Heart left ventricle (tissue), 16 donors: Measurements from ENCODE around the gene SPATS2L. TPM values are rescaled to one million over a fixed set of nuclear protein-coding genes. Genes with fewer than 3 reads are reported as not detected.
A peak's percentile ranks its signal among the peaks of the same experiment; 100 is the strongest.

Experiments
- ATAC-seq, 4 donors: fragments of 200-7000 bp; cut with Tn5 transposase; one replicate each; pipeline ENCODE4 v1.9.1; 2020 to 2022; ENCODE audit warnings: moderate library complexity in 4 of 4, mild to moderate bottlenecking in 3 of 4, moderate number of reproducible peaks in 1 of 4
- DNase-seq, 5 donors: peaks; one replicate each; pipeline ENCODE4 v3.0.0-alpha.2; 2020
- H3K27ac ChIP-seq, 12 donors: fragments of 200-600 bp; sonication (generic) in 4 of 12; one replicate each; pipeline versions ENCODE4 v1.5.0 to v1.8.0; 2016 to 2022; ENCODE audit warnings: mild to moderate bottlenecking in 2 of 12
- H3K27me3 ChIP-seq, 9 donors: fragments of 200-600 bp; sonication (generic) in 2 of 9; one replicate each; pipeline versions ENCODE4 v1.5.1 to v1.8.0; 2016 to 2022; ENCODE audit warnings: mild to moderate bottlenecking in 3 of 9
- H3K36me3 ChIP-seq, 9 donors: fragments of 200-600 bp; sonication (generic) in 2 of 9; one replicate each; pipeline versions ENCODE4 v1.5.0 to v1.8.0; 2018 to 2022; ENCODE audit warnings: mild to moderate bottlenecking in 2 of 9
- H3K4me1 ChIP-seq, 12 donors: fragments of 200-600 bp; sonication (generic) in 4 of 12; one replicate each; pipeline versions ENCODE4 v1.5.0 to v1.8.0; 2016 to 2022; ENCODE audit warnings: mild to moderate bottlenecking in 3 of 12
- H3K4me3 ChIP-seq, 12 donors: fragments of 200-600 bp; sonication (generic) in 4 of 12; one replicate each; pipeline versions ENCODE4 v1.5.0 to v1.8.0; 2017 to 2022; ENCODE audit warnings: mild to moderate bottlenecking in 9 of 12, moderate library complexity in 4 of 12
- H3K9me3 ChIP-seq, 12 donors: fragments of 200-600 bp; sonication (generic) in 4 of 12; one replicate each; pipeline versions ENCODE4 v1.5.0 to v1.8.0; 2016 to 2022; ENCODE audit warnings: mild to moderate bottlenecking in 1 of 12
- POLR2A ChIP-seq, 2 donors: fragments of 450-650 bp; IDR thresholded peaks; one replicate each; pipeline ENCODE4 v1.6.1; 2017; ENCODE audit warnings: antibody characterized with exemption in 2 of 2, mild to moderate bottlenecking in 2 of 2, moderate library complexity in 2 of 2
- WGBS, 4 donors: extraction: QIAGEN DNeasy Blood & Tissue Kit in 2 of 4; methylation state at CpG; one replicate each; pipeline versions ENCODE4 v1.1.5 to v1.1.7; 2013 to 2018; 5-methylcytosine and 5-hydroxymethylcytosine counted together
- intact Hi-C, 10 donors: fragments of 100-400 bp; cut with DNase I; formaldehyde crosslinking; loops; one replicate each; pipeline versions ENCODE4 v1.11.1 to v1.14.2; 2022
- polyA plus RNA-seq, 2 donors: library from polyadenylated mRNA; stranded (reverse); fragments of 200-250 nt; gene quantifications; one replicate each; pipeline ENCODE4 v1.2.3, GENCODE V29; 2013
- total RNA-seq, 9 donors: library from RNA; depleted of rRNA in 2 of 9; stranded (reverse); fragments of >200 nt in 2 of 9; fragmentation: NEBNext Ultra II Directional in 3 of 9; extraction: Animal tissue kit (Norgen Biotek cat#: 25700) in 3 of 9; gene quantifications; one replicate each; pipeline versions ENCODE4 v1.1.0 to v1.2.4, GENCODE V29; 2016 to 2023
- TF ChIP-seq, protein P1 (sequence below), 12 donors: fragments of 200-600 bp; sonication (generic) in 4 of 12; IDR thresholded peaks; one replicate each; pipeline versions ENCODE4 v1.5.0 to v1.8.0; 2018 to 2022; ENCODE audit warnings: antibody characterized with exemption in 12 of 12, mild to moderate bottlenecking in 5 of 12
- donor health status: ischemic (EF 13 %, LVEDD 7.1; RV severe dilation, severe dysfunction).
- donor health status: healthy with polysubstance abuse.
- donor health status: DM: no; HTN: yes; CAD: no.
- donor health status: DM: no; HTN: no; CAD: no.
- donor health status: ischemic (EF 25% LVEDD 6.9; RV normal size, moderate dysfunction).
- donor health status: ischemic (EF 25% LVEDD 5.7; RV mildly dilated, moderate dysfunction).
- donor health status: healthy.
- donor health status: DM: yes; HTN: yes; CAD: no.
- donor health status: ischemic (EF 35%, LVEDD 5.7; RV mildly dilated, moderate dysfunction).
- donor health status: nonischemic (EF 11% LVEDD 7.7; RV severe dilation, severe dysfunction).
- donor health status: DM: yes; HTN: yes; CAD: no.
- donor health status: PGD.
- donor health status: ischemic (EF 29% LVEDD 5.4; RV normal size, mild dysfunction).
- donor health status: nonischemic (EF 23%, LVEDD 6.1; RV moderate dilation, normal function).

The SPATS2L gene
- total and polyA plus RNA-seq, 11 donors, result 34.9 to 177 (median 102) TPM

DNA sequence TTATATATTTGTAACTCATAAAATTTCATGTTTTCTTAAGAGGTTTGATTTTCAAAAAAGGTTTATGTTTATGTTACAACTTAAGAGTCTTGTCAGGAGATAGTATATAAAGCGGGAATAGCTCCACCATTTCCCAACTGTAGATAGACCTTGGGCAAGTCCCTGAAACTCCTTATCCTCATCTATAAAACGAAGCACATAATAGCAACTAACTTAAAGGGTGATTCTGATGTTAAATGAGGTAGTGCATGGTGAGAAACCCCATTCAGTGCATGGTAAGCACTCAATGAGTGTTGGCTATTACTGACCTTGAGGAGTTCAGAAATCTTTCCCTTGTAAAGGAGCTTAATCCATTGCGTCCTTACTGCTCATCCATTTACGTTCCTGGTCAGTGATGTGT is 169.3 kb downstream of the SPATS2L start:
- 84 to 96% (median 95%) methylated on average over 4 of the region's 4 CpGs for WGBS, 4 donors
- H3K4me1 ChIP-seq, result peaks cover 0 to 5% (median 0%) of the 10 kb centered on the region in 12 donors
- ATAC-seq, result no peak
- H3K9me3 ChIP-seq, result no peaks in the 10 kb centered on the region
- intact Hi-C loops, result loop anchor here in 7 of 10 donors (5.0 to 10.0 kb wide), 4 partner anchors 171 to 498 kb away; partner anchors contain the start of gene SPATS2L (in 5 of the 7)
- H3K4me3 ChIP-seq, result no peak overlapping the region
- no peak overlapping the region for H3K27ac ChIP-seq
- DNase-seq, result no peak
- peaks cover 0 to 89% (median 59%) of the 10 kb centered on the region in 9 donors for H3K36me3 ChIP-seq
- TF ChIP-seq POLR2A (IDR thresholded peaks at IDR 0.05), result no peak
- TF ChIP-seq, protein P1, sequence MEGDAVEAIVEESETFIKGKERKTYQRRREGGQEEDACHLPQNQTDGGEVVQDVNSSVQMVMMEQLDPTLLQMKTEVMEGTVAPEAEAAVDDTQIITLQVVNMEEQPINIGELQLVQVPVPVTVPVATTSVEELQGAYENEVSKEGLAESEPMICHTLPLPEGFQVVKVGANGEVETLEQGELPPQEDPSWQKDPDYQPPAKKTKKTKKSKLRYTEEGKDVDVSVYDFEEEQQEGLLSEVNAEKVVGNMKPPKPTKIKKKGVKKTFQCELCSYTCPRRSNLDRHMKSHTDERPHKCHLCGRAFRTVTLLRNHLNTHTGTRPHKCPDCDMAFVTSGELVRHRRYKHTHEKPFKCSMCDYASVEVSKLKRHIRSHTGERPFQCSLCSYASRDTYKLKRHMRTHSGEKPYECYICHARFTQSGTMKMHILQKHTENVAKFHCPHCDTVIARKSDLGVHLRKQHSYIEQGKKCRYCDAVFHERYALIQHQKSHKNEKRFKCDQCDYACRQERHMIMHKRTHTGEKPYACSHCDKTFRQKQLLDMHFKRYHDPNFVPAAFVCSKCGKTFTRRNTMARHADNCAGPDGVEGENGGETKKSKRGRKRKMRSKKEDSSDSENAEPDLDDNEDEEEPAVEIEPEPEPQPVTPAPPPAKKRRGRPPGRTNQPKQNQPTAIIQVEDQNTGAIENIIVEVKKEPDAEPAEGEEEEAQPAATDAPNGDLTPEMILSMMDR (IDR thresholded peaks at IDR 0.05), result no peak
- no peaks in the 10 kb centered on the region for H3K27me3 ChIP-seq

GRCh38 chr2:200476836-200477235 is 170.3 kb downstream of the SPATS2L start:
- Histone ChIP-seq H3K9me3 (no peaks in the 10 kb centered on the region), H3K4me1 (peaks cover 0 to 5% (median 0%) of the 10 kb centered on the region in 12 donors), H3K27me3 (no peaks in the 10 kb centered on the region), H3K27ac (peak overlapping the region in 9 of 12 donors; percentile 30 to 78 (median 63)), H3K4me3 (peak overlapping the region in 5 of 12 donors; percentile 27 to 50 (median 44)), H3K36me3 (peaks cover 0 to 78% (median 50%) of the 10 kb centered on the region in 9 donors)
- intact Hi-C loops, result loop anchor here in 7 of 10 donors (5.0 to 10.0 kb wide), 4 partner anchors 172 to 500 kb away; partner anchors contain the start of gene SPATS2L (in 5 of the 7)
- ATAC-seq (peak in 1 of 4 donors; percentile 38), DNase-seq (no peak)
- TF ChIP-seq, protein P1 (IDR thresholded peaks at IDR 0.05), result no peak
- TF ChIP-seq POLR2A (IDR thresholded peaks at IDR 0.05), result no peak
- WGBS, 4 donors, result 68 to 83% (median 78%) methylated on average over 8 of the region's 8 CpGs

DNA sequence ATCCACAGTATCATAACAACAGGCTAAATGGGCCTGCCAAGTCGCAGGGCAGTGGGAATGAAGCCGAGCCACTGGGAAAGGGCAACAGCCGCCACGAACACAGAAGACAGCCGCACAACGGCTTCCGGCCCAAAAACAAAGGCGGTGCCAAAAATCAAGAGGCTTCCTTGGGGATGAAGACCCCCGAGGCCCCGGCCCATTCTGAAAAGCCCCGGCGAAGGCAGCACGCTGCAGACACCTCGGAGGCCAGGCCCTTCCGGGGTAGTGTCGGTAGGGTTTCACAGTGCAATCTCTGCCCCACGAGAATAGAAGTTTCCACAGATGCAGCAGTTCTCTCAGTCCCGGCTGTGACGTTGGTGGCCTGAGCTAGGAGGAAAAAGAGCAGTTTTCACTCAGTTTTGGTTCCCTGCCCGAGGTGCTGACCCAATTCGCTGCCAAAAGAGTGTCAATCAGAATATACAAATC is 171.2 kb downstream of the SPATS2L start:
- DNase-seq, result peak; percentile 71 to 81 (median 76)
- TF ChIP-seq, protein P1 (IDR thresholded peaks at IDR 0.05), result no peak
- no peak for TF ChIP-seq POLR2A (IDR thresholded peaks at IDR 0.05)
- 52 to 77% (median 75%) methylated on average over 20 to 21 of the region's 21 CpGs for WGBS, 4 donors
- Histone ChIP-seq H3K27ac (peak overlapping the region; percentile 30 to 78 (median 58)), H3K36me3 (peaks cover 0 to 70% (median 41%) of the 10 kb centered on the region in 9 donors), H3K9me3 (no peaks in the 10 kb centered on the region), H3K4me1 (peaks cover 0 to 5% (median 0%) of the 10 kb centered on the region in 12 donors), H3K27me3 (no peaks in the 10 kb centered on the region), H3K4me3 (peak overlapping the region in 10 of 12 donors; percentile 12 to 50 (median 32))
- ATAC-seq, result peak; percentile 75 to 84 (median 82)
- intact Hi-C loops, result loop anchor here in 7 of 10 donors (2.0 to 10.0 kb wide), 5 partner anchors 173 to 500 kb away; partner anchors contain the start of gene SPATS2L (in 5 of the 7)

DNA sequence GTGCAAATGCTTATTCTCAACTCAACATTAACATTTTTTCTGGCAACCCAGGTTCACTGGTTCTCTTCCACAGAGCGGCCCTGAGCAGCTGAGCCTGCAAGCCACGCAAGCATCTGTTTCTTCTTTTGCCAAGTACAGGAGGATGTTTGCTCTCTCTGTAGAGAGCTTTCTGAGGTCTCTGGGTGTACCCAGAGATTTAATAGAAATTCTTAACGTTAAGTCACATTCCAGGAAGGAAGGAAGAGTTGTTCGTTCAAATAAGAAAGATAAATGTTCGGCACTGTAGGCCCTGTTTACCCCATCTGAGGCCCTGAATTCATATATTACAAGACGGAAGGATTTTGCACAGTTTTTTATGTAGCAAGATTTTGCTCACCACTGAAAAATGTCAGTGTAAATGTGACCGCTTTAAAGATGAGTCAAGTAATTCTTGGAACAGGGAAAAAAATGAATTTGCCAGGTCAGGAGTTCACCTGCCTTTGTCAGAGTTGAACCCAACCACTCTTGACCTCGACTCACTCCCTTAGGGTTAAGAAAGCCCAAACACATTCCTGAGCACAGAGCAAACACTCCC is 173.3 kb downstream of the SPATS2L start:
- Histone ChIP-seq H3K4me3 (no peak overlapping the region), H3K27me3 (no peaks in the 10 kb centered on the region), H3K4me1 (peaks cover 0 to 5% (median 0%) of the 10 kb centered on the region in 12 donors), H3K27ac (peak overlapping the region in 1 of 12 donors; percentile 26), H3K36me3 (peaks cover 0 to 49% (median 27%) of the 10 kb centered on the region in 9 donors), H3K9me3 (no peaks in the 10 kb centered on the region)
- 67 to 74% (median 72%) methylated on average over 8 of the region's 8 CpGs for whole genome bisulfite sequencing, 4 donors
- no peak for ATAC-seq
- no peak for DNase-seq
- intact Hi-C loops, result loop anchor here (2.0 to 10.0 kb wide), 8 partner anchors 175 to 507 kb away; partner anchors contain the start of gene SPATS2L (in 6 of the 10)
- TF ChIP-seq, protein P1 (IDR thresholded peaks at IDR 0.05), result no peak
- TF ChIP-seq POLR2A (IDR thresholded peaks at IDR 0.05), result no peak
